GM12878 (cell line): ENCODE measurements around the gene DMKN. TPM values are rescaled to one million over a fixed set of nuclear protein-coding genes. Genes with fewer than 3 reads are reported as not detected.
A peak's percentile ranks its signal among the peaks of the same experiment; 100 is the strongest.

Source experiments
- ATF7 ChIP-seq: fragments of 450-650 bp; IDR thresholded peaks from 2 replicates; pipeline ENCODE4 v1.6.1; 2016; ENCODE audit warnings: low read depth, mild to moderate bottlenecking
- CBFB ChIP-seq: IDR thresholded peaks from 2 replicates; pipeline ENCODE4 v1.6.1; 2016; ENCODE audit warnings: antibody characterized with exemption, low read depth
- EED ChIP-seq: sonication (generic); IDR thresholded peaks from 2 replicates; pipeline ENCODE4 v1.6.1; 2016; ENCODE audit warnings: antibody characterized with exemption, low read depth
- FOS ChIP-seq: IDR thresholded peaks from 3 replicates; pipeline ENCODE4 v1.6.1; 2011; ENCODE audit warnings: borderline replicate concordance; ENCODE audit not compliant: insufficient read length; ENCODE audit errors: extremely low read depth
- HCFC1 ChIP-seq: fragments of 150-350 bp; IDR thresholded peaks from 2 replicates; pipeline ENCODE4 v1.6.1; 2014; ENCODE audit warnings: low read length
- HSF1 ChIP-seq: fragments of 150-350 bp; IDR thresholded peaks from 2 replicates; pipeline ENCODE4 v1.6.1; 2014; ENCODE audit warnings: mild to moderate bottlenecking, low read depth, low read length
- MLLT1 ChIP-seq: fragments of 450-650 bp; IDR thresholded peaks from 2 replicates; pipeline ENCODE4 v1.6.1; 2016; ENCODE audit warnings: mild to moderate bottlenecking
- PML ChIP-seq: IDR thresholded peaks from 2 replicates; pipeline ENCODE4 v1.6.1; 2012; ENCODE audit warnings: low read length, inconsistent platforms
- POLR2A ChIP-seq: IDR thresholded peaks from 2 replicates; pipeline ENCODE4 v1.6.1; 2011; ENCODE audit warnings: low read depth, mild to moderate bottlenecking, low read length
- RAD21 ChIP-seq: IDR thresholded peaks from 2 replicates; pipeline ENCODE4 v1.6.1; 2011; ENCODE audit warnings: mild to moderate bottlenecking, low read depth, low read length, moderate library complexity; ENCODE audit not compliant: insufficient read depth
- REST ChIP-seq: IDR thresholded peaks from 2 replicates; pipeline ENCODE4 v1.6.1; 2012; ENCODE audit warnings: mild to moderate bottlenecking, low read depth, low read length
- SUZ12 ChIP-seq: fragments of 200-600 bp; sonication (generic); IDR thresholded peaks from one replicate; pipeline ENCODE4 v1.6.1; 2018; ENCODE audit warnings: antibody characterized with exemption, mild to moderate bottlenecking; ENCODE audit not compliant: unreplicated experiment
- TAF1 ChIP-seq: IDR thresholded peaks from 2 replicates; pipeline ENCODE4 v1.6.1; 2011; ENCODE audit warnings: mild to moderate bottlenecking, low read depth, low read length, borderline replicate concordance
- TCF12 ChIP-seq: IDR thresholded peaks from 2 replicates; pipeline ENCODE4 v1.6.1; 2011; ENCODE audit warnings: low read depth, mild to moderate bottlenecking, low read length
- ZBTB4 ChIP-seq: fragments of 450-650 bp; formaldehyde crosslinking; IDR thresholded peaks from 2 replicates; pipeline ENCODE4 v1.4.0; 2022; ENCODE audit warnings: mild to moderate bottlenecking, moderate library complexity
- ZBTB40 ChIP-seq: fragments of 450-650 bp; IDR thresholded peaks from 2 replicates; pipeline ENCODE4 v1.6.1; 2016; ENCODE audit warnings: mild to moderate bottlenecking, moderate library complexity, borderline replicate concordance
- polyA plus RNA-seq, 11 experiments: library from polyadenylated mRNA; depleted of rRNA in 4 of 11; unstranded in 6 of 11; stranded (reverse) in 5 of 11; fragments of >200 nt; fragmentation: Nextera tagmentation in 4 of 11; fragmentation: Illumina TruSeq in 1 of 11; extraction: Ambion mirVana in 4 of 11; extraction: Trizol in 1 of 11; gene quantifications; 1 replicate in 1 of 11; 2 replicates in 10 of 11; pipeline versions ENCODE4 v1.2.1 to v1.2.3, GENCODE V29; 2011 to 2016; ENCODE audit warnings: inconsistent platforms in 2 of 11, missing spikeins in 2 of 11, low read depth in 1 of 11
- total RNA-seq, 4 experiments: library from RNA; depleted of rRNA in 3 of 4; stranded (reverse); fragments of >200 nt in 3 of 4; fragmentation: Illumina TruSeq in 1 of 4; extraction: Trizol in 1 of 4; gene quantifications; 2 replicates each; pipeline versions ENCODE4 v1.2.1 to v1.2.3, GENCODE V29; 2013 to 2021

The DMKN gene
- total and polyA plus RNA-seq, 10 of the 15 experiments (the other 5 are each of a cell fraction or from before 2014, with no cell fraction given), result 36.4 to 114 (median 58.6) TPM

- TF ChIP-seq REST, result no peak
- TF ChIP-seq TAF1, result no peak
- no peak for TF ChIP-seq CBFB
- no peak for TF ChIP-seq FOS
- TF ChIP-seq HSF1, result no peak
- no peak for TF ChIP-seq ZBTB40
- no peak for TF ChIP-seq POLR2A
- no peak for TF ChIP-seq MLLT1
- peak; percentile 95 for TF ChIP-seq EED
- no peak for TF ChIP-seq HCFC1
- no peak for TF ChIP-seq ZBTB4 (CRISPR knock-in tag)
- TF ChIP-seq SUZ12, result no peak
- TF ChIP-seq TCF12, result peak; percentile 48; the same call in 1 of the 2 replicates
- TF ChIP-seq RAD21, result no peak
- peak; percentile 28; the same call in 1 of the 2 replicates for TF ChIP-seq ATF7
- no peak for TF ChIP-seq PML
Observed at GRCh38 chr19:35458731-35459391, 54.6 kb downstream of the DMKN start (continued).
